GM12873 (cell line): ENCODE results near the gene AANAT.

Experiments used
- TF ChIP-seq, protein P1 (sequence below): IDR thresholded peaks from 2 replicates; pipeline ENCODE4 v1.5.1; 2012; ENCODE audit warnings: low read depth, mild to moderate bottlenecking, moderate library complexity, low read length, control low read depth; ENCODE audit not compliant: insufficient read depth; ENCODE audit errors: missing control alignments

AANAT gene

DNA sequence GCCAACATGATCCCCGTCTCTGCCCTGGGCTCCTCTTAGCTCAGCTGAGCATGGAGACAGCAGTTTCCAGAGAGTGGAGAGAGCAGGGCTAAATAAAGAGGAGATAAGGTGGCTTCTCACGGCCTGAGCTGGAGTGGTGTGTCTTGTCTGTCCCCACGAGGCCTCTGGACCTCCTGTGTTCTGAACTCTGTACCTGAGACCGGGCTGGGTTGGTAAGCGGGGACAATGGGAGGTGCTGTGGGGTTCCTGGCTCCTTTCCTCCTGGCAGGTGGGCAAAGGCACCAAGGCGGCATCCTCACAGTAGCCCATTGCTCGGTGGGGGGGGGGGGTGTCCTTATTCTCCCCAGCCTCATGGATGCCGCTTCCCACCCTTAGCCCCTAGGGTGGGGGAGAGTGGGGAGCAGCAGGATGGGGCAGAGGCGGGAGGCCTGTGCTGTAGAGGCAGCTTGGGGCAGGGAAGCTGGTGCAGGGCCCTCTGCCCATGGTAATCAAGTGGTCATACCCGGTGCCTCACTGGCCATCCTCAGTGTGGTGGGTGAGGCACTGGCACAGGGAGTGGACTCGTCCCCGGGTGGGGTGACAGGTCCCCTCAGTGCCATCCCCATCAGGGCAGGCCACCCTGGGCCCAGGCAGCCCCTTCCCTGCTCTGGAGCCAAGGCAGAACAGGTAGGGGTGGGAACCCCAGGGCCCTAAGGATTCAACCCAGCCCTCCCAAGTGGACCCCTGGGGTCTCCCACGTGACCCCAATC, 2.8 kb downstream of the AANAT start:
- TF ChIP-seq, protein P1, sequence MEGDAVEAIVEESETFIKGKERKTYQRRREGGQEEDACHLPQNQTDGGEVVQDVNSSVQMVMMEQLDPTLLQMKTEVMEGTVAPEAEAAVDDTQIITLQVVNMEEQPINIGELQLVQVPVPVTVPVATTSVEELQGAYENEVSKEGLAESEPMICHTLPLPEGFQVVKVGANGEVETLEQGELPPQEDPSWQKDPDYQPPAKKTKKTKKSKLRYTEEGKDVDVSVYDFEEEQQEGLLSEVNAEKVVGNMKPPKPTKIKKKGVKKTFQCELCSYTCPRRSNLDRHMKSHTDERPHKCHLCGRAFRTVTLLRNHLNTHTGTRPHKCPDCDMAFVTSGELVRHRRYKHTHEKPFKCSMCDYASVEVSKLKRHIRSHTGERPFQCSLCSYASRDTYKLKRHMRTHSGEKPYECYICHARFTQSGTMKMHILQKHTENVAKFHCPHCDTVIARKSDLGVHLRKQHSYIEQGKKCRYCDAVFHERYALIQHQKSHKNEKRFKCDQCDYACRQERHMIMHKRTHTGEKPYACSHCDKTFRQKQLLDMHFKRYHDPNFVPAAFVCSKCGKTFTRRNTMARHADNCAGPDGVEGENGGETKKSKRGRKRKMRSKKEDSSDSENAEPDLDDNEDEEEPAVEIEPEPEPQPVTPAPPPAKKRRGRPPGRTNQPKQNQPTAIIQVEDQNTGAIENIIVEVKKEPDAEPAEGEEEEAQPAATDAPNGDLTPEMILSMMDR: no peak

DNA sequence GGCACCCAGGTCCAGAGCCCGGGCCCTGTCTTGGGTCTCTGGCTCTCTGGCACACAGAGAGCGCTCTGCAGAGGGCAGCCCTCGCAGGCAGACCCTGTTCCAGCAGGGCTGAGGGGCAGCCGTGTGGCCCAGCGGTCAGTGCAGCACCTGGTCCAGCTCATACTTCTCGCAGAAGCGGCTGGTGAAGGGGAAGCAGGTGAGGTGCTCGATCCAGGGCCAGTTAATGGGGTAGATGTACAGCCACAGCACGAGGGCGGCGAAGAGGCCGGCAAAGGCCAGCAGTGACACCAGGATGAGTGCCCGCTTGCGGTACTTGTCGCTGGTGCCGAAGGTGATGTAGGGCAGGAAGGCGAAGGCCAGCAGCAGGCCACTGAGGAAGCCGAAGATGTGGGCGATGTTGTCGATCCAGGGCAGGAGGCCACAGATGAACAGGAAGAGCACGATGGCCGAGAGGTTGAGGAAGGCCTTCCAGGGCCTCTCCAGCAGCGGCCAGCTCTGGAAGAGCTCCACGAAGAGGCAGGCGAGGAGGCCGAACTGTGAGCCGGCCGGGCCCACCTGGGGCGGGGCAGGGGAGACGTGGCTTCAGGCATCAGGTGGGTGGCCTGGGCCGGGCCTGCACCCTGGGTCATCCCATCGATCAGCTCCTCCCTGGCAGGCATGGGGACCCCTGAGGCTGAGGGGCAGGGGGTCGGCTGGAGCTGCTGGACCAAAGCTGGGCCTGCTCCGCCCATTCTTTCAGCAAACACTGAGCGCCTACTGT, 4.3 kb downstream of the AANAT start:
- TF ChIP-seq, protein P1: no peak

DNA sequence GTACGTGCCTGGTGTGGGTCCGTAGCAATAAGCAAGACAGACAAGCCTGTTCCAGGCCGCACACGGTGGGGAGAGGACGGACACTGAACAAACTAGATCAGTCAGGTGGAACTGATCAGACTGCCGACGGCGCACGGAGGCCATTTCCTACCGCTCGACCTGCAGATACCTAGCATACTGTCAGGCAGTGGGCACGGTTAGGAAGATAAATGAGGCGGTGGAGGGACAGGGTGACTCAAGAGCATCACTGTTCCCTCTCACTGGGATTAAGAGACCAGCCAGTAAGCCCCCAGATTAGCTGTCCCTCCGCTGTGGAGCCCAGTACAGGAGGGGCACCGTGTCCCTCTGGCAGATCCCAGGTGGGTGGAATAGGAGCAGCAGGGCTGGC, 4.8 kb downstream of the AANAT start:
- TF ChIP-seq, protein P1: no peak

DNA sequence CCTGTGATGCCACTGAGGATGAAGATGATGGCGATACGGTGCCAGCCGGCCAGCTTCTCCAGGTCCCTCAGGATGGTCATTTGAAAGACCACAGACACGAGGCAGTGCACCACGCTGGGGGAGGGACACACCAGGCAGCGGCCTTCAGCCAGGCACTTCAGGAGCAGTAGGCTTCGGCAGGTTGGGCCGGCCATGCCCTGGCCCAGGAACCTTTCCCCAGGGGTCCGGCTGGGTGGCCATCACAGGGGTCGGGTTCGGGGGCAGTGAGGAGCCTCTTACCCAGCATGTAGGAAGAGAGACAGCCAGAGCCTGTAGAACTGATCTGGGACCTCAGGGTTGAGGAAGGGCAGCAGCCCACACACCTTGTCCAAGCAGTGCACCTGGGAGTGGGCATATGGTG, 5.3 kb downstream of the AANAT start:
- TF ChIP-seq, protein P1: no peak

DNA sequence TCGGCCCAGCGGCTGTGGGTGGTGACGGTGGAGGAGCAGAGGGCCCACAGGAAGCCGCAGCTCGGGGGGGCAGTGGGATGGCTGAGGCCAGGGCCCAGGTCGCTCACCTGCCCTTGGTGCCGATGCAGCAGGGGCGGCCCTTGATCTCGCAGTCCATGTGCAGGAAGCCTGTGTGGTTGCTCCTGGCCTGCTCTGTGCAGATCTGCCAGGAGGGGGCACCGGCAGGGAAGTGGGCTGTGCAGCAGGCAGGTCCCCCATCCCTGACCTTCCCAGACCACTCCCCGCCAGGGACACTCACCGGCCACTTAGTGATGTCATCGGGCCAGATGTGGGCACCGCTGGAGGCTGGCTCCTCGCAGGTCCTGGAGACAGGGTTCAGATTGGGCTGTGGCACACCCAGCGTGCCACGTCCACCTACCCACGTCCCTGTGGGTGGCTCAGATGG, 6.2 kb downstream of the AANAT start:
- TF ChIP-seq, protein P1: peak; percentile 53

DNA sequence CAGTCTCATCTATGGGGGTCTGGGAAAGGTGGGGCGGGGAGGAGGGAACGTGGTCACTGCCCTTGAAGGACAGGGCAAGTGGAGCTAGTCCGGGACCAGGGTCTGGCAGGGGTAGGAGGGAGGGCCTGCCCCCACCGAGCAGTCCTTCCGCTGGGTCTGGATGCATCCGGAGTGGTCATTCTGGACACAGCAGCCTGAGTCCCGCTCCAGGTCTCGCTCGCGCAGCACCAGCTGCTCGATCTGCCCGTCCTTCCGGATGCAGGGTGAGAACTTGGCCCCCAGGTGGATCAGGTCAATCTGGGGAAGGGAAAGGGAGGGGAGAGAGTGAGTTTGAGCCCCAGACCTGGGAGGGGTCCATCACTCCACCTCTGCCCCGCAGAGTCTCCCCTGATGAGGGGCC, 6.8 kb downstream of the AANAT start:
- TF ChIP-seq, protein P1: no peak

DNA sequence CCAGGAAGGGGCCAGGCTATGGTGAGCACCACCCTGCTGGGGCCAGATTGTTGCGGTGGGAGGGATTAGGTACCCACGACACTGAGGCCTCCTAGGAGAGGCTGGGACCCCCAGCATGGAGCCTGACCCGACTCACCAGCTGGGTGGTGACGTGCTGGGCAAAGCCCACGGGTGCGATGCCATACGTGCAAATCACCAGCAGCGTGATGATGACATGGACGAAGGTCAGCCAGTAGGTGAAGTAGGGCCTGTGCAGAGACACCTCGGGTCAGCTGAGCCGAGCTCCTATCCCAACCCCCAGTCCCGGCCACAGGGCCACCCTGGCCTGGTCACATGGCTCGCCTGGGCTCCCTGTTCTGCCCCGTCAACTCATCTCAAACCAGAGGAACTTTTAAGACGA, 7.5 kb downstream of the AANAT start:
- TF ChIP-seq, protein P1: no peak
